Anterior cingulate cortex (tissue), 58 donors: ENCODE data around the gene P3H4.

Source experiments
- DNase-seq, 58 donors: peaks; one replicate each; lab custom pipeline; 2025; lab: John Stamatoyannopoulos, UW

P3H4 gene

DNA sequence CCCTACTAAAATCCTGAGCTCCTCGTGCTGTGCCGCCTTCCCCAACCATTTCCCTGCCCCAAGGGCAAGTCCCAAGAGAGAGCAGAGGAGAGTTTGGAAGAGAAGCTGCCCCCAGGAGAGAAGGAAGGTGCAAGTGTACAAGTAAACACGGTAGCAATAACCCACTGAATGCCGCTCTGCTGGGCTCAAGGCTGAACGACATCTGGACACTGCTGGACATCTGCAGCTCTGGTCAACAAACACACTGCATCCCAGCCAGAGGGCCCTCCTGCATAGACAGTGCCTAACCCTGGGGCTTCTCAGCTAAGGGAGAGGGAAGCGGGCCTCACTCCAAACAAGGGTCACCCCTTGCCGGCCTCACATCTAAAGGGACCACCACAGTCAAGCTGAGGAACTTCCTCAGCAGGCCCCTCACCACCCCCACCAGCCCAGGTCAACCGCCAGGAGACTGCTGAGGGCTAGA lies 38.0 kb downstream of the P3H4 start:
- peak in 12 of 58 donors; percentile 7 to 38 (median 10) for DNase-seq

DNA sequence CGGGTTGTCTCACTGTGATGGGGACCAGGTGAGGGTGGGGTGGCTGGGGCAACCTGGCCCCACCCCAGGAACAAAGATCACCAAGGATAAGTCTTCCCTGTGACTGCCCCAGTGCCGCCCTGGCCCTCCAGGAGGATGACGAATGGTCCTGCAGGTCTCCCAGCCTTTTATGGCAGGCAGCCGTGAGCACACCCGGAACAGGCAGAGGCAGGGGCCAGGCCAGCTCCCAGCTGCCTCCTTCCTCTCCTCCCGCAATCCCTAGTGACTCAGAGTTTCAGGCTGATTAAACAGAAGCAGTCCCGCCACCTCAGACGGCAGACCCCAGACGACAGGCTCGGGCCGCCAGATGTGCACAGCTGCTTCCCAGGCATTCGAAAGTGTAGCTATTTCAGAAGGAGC lies 38.6 kb downstream of the P3H4 start:
- no peak for DNase-seq

DNA sequence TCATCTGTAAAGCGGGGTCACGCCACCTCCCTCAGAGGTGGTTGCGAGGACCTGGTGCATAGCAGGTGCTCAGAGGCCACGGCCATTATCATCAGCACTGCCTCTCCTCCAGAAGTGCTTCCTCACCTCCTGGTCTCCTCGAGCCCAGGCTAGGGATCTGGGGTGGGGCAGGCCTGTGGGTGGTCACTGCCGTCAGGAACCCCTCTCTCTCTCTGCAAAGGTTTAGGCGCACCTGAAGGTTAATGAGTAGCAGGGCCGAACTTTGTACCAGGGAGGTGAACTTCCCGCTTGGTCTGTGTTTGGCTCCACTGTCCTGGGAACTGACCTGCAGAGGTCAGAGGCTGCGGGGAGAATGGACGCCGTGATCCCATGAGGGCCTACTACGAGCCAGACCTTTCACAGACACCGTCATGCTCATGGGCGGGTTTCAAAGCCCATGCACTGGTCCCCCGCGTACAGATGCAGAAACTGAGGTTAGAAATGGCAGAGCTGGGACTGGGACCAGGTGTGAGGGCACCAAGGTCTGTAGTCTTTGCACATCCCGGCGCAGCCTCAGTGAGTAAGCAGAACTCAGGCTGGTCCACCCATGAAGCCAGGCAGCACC lies 39.1 kb downstream of the P3H4 start:
- no peak for DNase-seq

DNA sequence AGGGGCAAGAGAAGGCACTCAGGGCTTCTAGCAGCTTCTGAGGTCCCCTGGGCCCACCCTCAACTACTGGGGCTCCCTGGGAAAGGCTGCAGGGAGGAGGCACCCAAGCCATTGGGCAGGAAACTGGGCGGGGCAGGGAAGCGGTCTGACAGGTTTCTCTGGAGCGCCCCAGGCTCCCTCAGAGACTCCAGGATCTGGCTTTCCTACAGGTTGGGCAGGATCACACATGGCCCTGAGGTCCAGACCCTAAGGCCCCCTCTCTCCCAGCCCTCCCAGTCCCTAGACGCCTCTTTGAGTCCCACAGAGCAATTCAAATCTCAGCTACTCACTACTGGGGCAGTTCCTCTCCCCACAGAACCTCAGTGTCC lies 39.5 kb downstream of the P3H4 start:
- no peak for DNase-seq

DNA sequence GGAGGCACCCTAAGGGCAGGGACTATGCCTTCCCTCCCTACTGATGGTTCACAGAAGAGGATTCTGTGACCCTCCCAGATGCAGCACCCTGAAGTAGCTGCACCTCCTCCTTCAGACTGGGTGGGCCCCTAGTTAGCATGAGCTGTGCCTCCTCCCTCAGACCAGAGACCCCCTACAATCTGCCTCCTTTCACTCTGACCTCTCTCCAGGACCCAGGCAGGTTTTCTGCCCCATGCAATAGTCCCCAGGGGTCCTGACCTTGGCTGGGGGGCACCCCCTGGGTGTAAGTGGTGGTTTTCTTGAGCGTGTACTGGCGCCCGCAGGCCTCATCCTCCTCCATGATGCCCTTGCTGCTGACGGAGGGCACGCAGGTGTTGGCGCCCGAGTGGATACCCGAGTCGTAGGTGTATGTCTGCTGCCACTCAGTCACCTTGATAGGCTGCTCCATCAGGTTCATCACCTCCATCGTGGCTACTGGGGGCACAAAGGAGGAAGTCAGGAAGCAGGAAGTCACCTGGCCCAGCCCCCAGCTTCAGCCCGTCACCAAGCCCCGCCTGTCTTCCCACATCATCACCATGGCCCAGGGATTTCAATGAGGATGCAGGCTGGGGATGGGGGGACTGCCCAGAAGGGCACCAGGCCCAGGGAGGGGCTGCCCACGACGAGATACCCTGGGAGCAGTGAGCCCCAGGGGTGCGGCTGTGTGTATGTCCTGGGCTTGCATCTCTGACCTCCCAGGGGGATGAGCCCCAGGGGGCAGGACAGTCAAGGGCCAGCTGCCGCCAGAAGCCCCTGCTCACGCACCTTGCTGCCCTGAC lies 40.2 kb downstream of the P3H4 start:
- no peak for DNase-seq

DNA sequence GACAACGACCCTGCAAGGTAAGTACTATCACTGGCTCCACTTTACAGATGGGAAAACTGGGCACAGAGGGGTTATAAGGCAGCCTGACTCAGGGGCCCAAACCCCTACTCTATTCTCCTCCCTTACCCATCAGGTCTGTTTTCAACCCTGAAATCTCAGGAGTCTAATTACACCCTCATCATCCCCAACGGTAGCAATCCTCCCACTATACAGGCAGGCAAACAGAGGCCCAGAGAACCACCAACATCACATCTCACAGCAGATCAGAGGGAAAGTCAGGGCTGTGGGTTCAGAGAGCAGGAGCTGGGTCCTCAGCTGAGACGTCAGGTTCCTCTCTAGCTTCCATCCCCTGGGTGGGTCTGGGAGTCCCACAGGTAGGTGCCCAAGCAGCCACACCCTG lies 41.8 kb downstream of the P3H4 start:
- DNase-seq, result no peak

DNA sequence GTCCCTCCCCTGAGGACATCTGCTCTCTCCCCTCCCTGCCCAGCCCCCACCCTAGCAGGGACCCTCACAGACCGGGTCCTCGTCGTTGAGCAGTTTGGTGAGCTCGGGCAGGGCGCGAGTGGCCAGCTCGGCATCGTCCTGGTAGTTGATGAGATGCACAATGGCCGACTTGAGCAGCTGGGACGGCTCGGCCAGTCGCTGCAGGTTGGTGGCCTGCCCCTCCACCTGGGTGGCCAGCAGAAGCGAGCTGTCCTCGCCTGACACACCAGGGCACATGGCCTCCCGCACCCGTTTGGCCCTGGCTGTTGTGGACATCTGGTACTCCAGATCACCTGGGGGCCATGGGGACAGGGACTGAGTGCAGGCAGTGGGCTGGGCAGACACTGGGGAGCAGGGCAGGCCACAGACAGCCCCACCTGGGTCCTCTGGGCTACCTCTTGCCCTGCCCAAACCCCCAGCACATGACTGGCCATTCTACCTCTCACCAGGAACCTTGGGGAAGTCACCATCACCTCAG lies 42.3 kb downstream of the P3H4 start:
- no peak for DNase-seq

DNA sequence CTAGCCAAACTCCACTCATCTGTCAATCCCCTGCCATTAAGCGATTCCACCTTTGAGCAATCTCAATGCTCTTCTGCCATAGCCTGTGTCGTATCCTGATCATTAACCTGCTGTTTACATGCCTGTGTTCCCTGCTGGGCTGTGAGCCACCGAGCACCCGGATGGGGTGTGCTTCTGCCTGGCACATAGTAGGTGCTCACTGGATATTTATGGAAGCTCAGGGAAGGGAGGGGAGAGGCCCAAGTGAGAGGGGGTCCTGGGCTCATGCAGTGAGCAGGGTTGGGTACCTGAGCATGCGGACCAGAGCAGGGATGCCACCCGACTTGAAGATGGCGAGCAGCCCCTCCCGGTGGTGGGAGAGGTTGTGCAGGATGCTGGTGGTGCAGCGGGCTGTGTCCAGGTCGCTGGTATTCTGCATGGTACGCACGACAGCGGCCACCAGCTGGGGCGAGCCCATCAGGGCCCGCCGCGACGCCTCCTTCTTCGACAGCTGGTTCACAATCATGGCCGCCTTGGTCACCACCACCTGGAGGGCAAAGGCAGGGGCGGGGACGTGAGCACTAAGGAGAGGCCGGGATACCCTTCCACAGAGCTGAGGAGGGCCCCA lies 43.0 kb downstream of the P3H4 start:
- no peak for DNase-seq

DNA sequence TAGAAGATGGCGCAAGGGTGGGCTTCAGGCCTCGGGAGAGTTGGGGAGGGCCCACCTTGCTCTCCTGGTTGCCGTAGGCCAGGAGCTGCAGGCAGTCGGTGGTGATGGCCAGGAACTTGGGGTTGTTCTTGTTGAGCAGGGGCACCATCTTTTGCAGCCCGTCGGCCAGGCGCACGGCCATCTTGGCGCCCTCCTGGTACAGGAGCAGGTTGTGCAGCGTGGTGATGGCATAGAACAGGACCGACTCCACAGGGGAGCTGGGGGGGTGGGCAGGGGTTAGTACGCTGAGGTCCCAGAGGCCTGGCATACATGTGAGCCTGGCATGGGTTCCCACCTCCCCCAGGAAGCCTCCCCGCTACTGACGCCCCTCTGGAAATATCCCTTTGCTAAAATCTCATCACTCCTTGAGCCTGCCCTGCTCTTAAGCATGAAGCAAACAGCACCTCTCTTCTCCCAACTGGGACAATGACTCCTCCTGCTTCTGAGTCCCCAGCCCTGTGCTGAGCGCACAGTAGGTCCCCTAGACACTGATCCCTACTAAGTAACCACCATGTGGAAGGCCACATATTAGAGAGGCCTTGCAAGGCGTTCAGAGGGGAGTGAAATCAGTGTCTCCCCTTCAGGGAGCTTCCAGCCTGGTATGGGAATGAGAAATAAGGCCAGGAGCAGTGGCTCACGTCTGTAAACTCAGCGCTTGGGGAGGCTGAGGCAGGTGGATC lies 44.3 kb downstream of the P3H4 start:
- no peak for DNase-seq

DNA sequence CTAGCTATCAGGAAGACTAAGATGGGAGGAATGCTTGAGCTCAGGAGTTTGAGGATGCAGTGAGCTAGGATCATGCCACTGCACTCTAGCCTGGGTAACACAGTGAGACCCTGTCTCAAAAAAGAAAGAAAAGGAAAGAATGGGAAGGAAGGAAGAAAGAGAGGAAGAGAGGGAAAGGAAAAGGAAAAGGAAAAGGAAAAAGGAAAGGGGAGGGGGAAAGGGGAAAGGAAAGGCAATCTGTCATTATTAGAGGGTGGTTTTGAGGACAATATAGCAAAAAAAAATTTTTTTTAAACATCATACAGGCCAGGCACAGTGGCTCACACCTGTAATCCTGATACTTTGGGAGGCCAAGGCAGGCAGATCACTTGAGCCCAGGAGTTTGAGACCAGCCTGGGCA lies 45.6 kb downstream of the P3H4 start:
- DNase-seq, result no peak

DNA sequence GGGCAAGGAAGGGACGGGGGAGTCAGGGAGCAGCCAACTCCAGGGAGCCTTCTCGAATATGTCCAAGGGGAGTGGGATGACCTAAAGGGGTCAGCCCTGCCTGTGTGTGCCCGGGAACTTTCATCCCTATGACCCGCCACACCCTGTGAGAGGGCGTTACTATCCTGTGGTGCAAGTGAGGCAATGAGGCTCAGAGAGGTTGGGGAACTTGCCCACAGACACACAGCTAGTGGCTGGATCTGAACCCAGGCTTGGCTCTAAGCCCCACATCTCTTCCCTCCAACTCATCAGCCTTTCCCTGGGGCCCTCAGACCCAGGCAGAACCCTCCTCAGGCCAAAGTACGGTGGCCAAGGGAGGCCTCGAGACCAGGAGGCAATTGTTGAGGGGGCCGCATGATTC lies 48.4 kb downstream of the P3H4 start:
- DNase-seq, result no peak

DNA sequence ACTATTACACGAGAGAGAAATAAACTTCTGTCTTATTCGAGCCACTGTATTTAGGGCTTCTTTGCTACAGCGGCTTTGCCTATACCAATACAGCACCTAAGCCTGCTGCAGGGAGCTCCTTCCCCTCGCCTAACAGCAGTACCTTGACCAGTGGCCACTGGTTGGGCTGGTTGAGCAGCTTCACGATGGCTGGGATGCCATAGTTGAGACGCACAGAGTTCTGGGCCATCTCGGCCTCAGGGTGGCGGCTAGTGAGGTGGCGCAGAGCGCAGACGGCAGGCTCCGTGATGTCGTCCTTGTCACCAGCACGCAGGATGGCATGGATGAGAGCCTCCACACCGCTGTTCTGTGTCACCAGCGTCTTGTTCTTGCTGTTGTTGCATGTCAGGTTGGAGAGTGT lies 48.9 kb downstream of the P3H4 start:
- DNase-seq, result no peak

DNA sequence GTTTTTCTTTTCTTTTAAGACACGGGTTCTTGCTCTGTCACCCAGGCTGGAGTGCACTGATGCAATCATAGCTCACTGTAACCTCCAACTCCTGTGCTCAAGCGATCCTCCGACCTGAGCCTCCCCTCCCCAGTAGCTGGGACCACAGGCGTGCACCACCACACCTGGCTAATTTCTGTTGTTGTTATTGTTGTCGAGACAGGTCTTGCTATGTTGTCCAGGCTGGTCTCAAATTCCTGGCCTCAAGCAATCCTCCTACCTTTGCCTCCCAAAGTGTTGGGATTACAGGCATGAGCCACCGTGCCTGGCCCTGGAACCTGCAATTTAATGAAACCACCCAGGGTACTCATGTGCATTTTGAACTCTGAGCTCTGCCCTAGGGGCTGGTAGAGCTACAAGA lies 49.4 kb downstream of the P3H4 start:
- DNase-seq, result no peak

DNA sequence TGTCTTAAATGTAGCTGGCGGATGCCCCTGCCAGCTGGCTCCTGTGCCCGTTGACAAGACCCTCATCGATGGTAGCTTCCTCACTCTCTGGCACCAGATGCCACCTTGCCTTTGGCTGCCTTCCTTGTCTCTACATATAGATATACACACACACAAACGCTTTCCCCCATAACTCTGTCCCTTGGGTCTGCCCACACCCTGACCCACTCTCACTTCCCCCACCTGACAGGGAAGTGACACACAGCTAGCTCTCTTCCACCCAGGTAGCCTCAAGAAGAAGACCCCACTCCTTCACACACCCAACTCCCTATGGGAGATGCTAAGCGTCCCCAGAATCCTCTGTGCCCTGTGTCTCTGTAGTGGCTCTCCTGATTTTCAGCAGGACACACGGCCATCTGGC lies 50.9 kb downstream of the P3H4 start:
- DNase-seq, result no peak

DNA sequence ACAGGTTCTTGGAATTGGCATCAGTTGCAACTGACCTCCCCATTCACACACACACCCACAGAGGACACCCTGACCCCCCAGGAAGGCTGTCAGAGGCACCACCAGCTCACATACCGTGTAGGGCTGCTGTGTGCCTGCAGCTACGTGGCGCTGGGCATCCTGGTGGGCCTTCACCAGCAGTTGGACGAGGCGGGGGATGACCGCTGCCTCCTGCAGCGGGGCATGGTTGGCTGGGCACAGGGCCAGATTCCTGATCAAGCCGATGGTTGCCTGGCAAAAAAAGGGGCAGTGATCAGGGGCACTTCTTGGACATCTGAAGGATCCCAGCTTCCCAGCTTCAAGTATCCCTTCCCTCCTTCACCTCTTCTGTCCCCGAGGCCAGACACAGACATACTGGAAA lies 53.1 kb downstream of the P3H4 start:
- no peak for DNase-seq

DNA sequence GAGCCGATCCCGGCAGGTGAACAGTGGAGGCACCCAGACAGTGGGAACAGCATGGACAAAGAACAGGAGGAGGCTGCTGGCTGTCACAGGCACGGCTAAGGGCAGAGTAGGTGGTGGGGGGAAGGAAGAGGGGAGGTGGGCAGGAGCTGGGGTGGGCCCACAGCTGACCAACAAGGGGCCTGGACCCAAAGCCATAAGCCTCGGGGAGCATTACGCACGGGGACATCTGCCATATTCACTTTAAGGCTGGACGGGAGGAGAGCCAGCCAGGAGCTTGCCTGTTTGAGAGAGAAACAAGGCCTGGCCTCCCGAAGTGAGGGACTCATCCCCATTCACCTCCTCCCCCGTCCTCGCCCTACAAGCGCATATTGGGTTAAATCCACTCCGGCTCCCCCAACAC lies 57.7 kb downstream of the P3H4 start:
- no peak for DNase-seq
